ENCODE measurements around the gene DGLUCY.

GRCh38 chr14:91126761-91127160 is 12.9 kb downstream of the DGLUCY start:
- TF ChIP-seq CTCF (IDR thresholded peaks at IDR 0.05) (no peak), EZH2 (IDR thresholded peaks at IDR 0.05; ENCODE audit: borderline replicate concordance, insufficient read depth, low read depth, low read length, poor library complexity, severe bottlenecking) (no peak)
